ENCODE measurements around the gene TMEM229A. TPM values are rescaled to one million over a fixed set of nuclear protein-coding genes. Genes with fewer than 3 reads are reported as not detected.
"Not testable (repeated sequence)": the region's sequence is repeated elsewhere in the genome, so short reads cannot be mapped to it uniquely, and the experiment has no call there.

The TMEM229A gene
- polyA plus RNA-seq, result 3.7 TPM
- long read RNA-seq, donor 1, transcript TMEM229A-201 (1 exons, 2,108 nt), result major isoform, 7 of 7 reads
- long read RNA-seq, donor 1, partial matches to known transcripts, result 0 of 7 reads
- long read RNA-seq, donor 1, other reads (novel, unspliced or antisense), result 0 of 7 reads
- long read RNA-seq, donor 2, transcript TMEM229A-201 (1 exons, 2,108 nt), result major isoform, 23 of 23 reads
- long read RNA-seq, donor 2, partial matches to known transcripts, result 0 of 23 reads
- long read RNA-seq, donor 2, other reads (novel, unspliced or antisense), result 0 of 23 reads
- long read RNA-seq, donor 3, transcript TMEM229A-201 (1 exons, 2,108 nt), result major isoform, 29 of 29 reads
- long read RNA-seq, donor 3, partial matches to known transcripts, result 0 of 29 reads
- long read RNA-seq, donor 3, other reads (novel, unspliced or antisense), result 0 of 29 reads
- long read RNA-seq, donor 4, partial matches to known transcripts, result 0 of 2 reads
- long read RNA-seq, donor 4, other reads (novel, unspliced or antisense), result 0 of 2 reads
- long read RNA-seq, donor 5, partial matches to known transcripts, result 0 of 2 reads
- long read RNA-seq, donor 5, other reads (novel, unspliced or antisense), result 0 of 2 reads
- long read RNA-seq, donor 6, transcript TMEM229A-201 (1 exons, 2,108 nt), result major isoform, 7 of 7 reads
- long read RNA-seq, donor 6, partial matches to known transcripts, result 0 of 7 reads
- long read RNA-seq, donor 6, other reads (novel, unspliced or antisense), result 0 of 7 reads
- long read RNA-seq, donor 7, transcript TMEM229A-201 (1 exons, 2,108 nt), result major isoform, 10 of 10 reads
- long read RNA-seq, donor 7, partial matches to known transcripts, result 0 of 10 reads
- long read RNA-seq, donor 7, other reads (novel, unspliced or antisense), result 0 of 10 reads
- long read RNA-seq, donor 8, transcript TMEM229A-201 (1 exons, 2,108 nt), result major isoform, 19 of 24 reads
- long read RNA-seq, donor 8, partial matches to known transcripts, result 0 of 24 reads
- long read RNA-seq, donor 8, other reads (novel, unspliced or antisense), result 5 of 24 reads
- long read RNA-seq, donor 9, transcript TMEM229A-201 (1 exons, 2,108 nt), result major isoform, 13 of 13 reads
- long read RNA-seq, donor 9, partial matches to known transcripts, result 0 of 13 reads
- long read RNA-seq, donor 9, other reads (novel, unspliced or antisense), result 0 of 13 reads
- long read RNA-seq, donor 10, transcript TMEM229A-201 (1 exons, 2,108 nt), result major isoform, 7 of 7 reads
- long read RNA-seq, donor 10, partial matches to known transcripts, result 0 of 7 reads
- long read RNA-seq, donor 10, other reads (novel, unspliced or antisense), result 0 of 7 reads
- long read RNA-seq, donor 11, transcript TMEM229A-201 (1 exons, 2,108 nt), result major isoform, 6 of 6 reads
- long read RNA-seq, donor 11, partial matches to known transcripts, result 0 of 6 reads
- long read RNA-seq, donor 11, other reads (novel, unspliced or antisense), result 0 of 6 reads

DNA sequence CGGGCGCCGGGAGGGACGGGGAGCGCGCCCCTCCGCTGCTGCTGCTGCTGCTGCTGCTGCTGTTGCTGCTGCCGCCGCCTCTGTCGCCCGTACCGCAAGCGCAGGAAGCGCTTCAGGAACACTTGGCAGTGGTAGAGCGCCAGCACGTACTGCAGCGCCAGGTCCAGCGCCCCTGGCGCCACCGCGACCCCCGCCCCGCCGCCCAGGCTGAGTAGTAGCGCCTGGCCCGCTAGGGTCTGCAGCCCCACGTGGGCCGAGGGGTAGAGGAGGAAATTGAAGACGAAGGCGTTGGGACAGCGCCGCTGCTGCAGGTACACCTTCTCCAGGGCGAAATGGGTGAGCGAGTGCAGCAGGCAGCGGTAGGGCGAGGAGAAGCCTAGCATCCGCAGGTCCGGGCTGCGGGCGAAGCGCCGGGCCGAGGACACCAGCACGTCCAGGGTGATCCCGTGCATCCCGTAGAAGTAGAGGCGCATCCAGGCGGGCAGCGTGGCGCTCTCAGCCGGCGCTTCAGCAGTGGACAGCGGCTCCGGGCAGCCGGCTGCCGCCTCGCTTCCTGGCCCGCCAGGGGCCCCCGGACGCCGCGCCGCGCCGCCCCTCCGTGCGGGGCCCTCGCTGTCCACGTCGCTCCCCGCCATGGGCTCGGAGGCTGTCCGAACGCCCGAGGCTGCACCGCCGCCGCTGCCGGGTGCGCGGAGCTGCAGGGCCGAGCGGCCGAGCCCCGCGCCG lies at the start of gene TMEM229A:
Gene TMEM229A (minus strand): TSS at position 699 of the 726 bp plus-strand sequence. CDS start 64 bp downstream, at position 635.
- no peaks in the 10 kb centered on the region for H3K9me3 ChIP-seq (ENCODE audit: control insufficient read depth, low read depth, low read length)
- peak; percentile 40 to 80 for DNase-seq
- no peaks in the 10 kb centered on the region for H3K36me3 ChIP-seq (ENCODE audit: control insufficient read depth, insufficient read depth, low read length)
- H3K4me3 ChIP-seq (ENCODE audit: low read length), result peak within 1 kb of the TSS; percentile 86
- peaks cover 4% of the 10 kb centered on the region for H3K27me3 ChIP-seq (ENCODE audit: control insufficient read depth, insufficient read depth, low read length)
- peaks cover 13% of the 10 kb centered on the region for H3K4me1 ChIP-seq (ENCODE audit: control insufficient read depth, insufficient read depth, low read length)
- WGBS (ENCODE audit: insufficient coverage, low lambda C conversion rate), result no CpG with 5 or more reads among the region's 87 CpGs
- H3K27ac ChIP-seq (ENCODE audit: low read length), result peak within 1 kb of the TSS; percentile 90

DNA sequence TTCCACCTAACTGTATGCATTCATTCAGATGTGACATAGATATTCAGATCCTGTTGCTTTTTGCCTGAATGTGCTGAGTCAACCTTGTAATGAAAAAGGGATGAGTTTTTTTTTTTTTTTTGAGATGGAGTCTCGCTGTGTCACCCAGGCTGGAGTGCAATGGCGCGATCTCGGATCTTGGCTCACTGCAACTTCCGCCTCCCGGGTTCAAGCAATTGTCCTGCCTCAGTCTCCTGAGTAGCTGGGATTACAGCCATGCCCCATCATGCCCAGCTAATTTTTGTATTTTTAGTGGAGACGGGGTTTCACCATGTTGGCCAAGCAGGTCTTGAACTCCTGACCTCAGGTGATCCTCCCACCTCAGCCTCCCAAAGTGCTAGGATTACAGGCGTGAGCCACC lies 49.4 kb upstream of the TMEM229A start:
- 80% methylated on average over 1 of the region's 8 CpGs for WGBS (ENCODE audit: insufficient coverage, low lambda C conversion rate)
- H3K27me3 ChIP-seq (ENCODE audit: control insufficient read depth, insufficient read depth, low read length); H3K27ac ChIP-seq (ENCODE audit: low read length); H3K4me1 ChIP-seq (ENCODE audit: control insufficient read depth, insufficient read depth, low read length); H3K4me3 ChIP-seq (ENCODE audit: low read length); DNase-seq; H3K36me3 ChIP-seq (ENCODE audit: control insufficient read depth, insufficient read depth, low read length); H3K9me3 ChIP-seq (ENCODE audit: control insufficient read depth, low read depth, low read length): not testable (repeated sequence)

DNA sequence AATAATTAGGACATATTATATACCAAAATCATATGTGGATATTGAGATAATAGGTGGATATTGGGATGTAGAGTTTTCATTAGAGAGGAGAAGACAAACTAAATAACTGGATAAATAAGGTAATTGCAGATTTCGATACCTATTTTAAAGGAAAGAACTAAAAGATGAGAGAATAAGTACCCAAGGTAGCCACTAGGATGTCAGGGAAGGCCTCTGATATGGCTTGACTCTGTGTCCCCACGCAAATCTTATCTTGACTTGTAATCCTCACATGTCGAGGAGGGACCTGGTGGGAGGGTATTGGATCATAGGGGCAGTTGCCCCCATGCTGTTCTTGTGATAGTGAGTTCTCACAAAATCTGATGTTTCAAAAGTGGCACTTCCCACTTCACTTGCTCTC lies 44.7 kb upstream of the TMEM229A start:
- 100% methylated on average over 1 of the region's 3 CpGs for WGBS (ENCODE audit: insufficient coverage, low lambda C conversion rate)
- H3K9me3 ChIP-seq (ENCODE audit: control insufficient read depth, low read depth, low read length), result no peaks in the 10 kb centered on the region
- H3K36me3 ChIP-seq (ENCODE audit: control insufficient read depth, insufficient read depth, low read length), result no peaks in the 10 kb centered on the region
- H3K4me3 ChIP-seq (ENCODE audit: low read length), result no peak overlapping the region
- H3K4me1 ChIP-seq (ENCODE audit: control insufficient read depth, insufficient read depth, low read length), result peaks cover 17% of the 10 kb centered on the region
- H3K27me3 ChIP-seq (ENCODE audit: control insufficient read depth, insufficient read depth, low read length), result no peaks in the 10 kb centered on the region
- no peak overlapping the region for H3K27ac ChIP-seq (ENCODE audit: low read length)
- DNase-seq, result no peak

DNA sequence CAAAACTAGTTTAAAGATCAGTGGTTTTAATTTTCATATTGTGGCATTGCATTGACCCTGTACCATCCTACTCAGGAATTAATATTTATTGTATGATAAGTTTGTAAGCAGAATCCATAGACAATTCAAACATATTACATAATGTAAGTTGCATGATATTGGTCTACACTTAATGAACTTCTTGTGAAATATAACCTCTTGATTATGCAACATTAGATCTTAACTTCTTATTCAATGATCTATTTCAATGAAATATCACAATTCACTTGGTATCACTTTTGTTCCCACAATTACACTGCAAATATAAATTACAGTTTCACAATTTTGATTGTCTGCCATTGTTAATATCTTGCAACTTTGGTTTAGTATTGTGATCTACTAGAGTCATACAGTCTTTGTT lies 44.0 kb upstream of the TMEM229A start:
- H3K36me3 ChIP-seq (ENCODE audit: control insufficient read depth, insufficient read depth, low read length), result no peaks in the 10 kb centered on the region
- no peaks in the 10 kb centered on the region for H3K9me3 ChIP-seq (ENCODE audit: control insufficient read depth, low read depth, low read length)
- H3K27me3 ChIP-seq (ENCODE audit: control insufficient read depth, insufficient read depth, low read length), result no peaks in the 10 kb centered on the region
- H3K4me1 ChIP-seq (ENCODE audit: control insufficient read depth, insufficient read depth, low read length), result peaks cover 17% of the 10 kb centered on the region
- no peak overlapping the region for H3K27ac ChIP-seq (ENCODE audit: low read length)
- no peak for DNase-seq
- H3K4me3 ChIP-seq (ENCODE audit: low read length), result no peak overlapping the region

DNA sequence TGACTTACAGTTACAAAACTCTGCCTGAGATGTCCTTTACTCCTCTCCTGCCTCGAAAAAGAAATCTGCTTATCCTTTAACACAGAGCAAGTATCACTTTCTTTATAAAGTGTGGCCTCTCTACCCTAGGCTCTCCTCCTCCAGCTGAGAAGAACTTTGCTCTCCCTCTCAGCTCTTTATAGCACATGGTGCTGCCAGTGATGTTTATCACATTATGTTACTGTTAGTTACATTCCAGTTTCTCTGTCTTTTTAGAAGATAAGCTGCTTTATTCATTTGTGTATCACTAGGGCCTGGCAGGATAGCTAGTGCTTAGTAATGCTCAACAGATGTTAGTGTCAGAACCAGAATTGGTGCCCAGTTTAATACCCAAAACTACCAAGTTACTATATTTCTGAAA lies 41.1 kb upstream of the TMEM229A start:
- no peaks in the 10 kb centered on the region for H3K27me3 ChIP-seq (ENCODE audit: control insufficient read depth, insufficient read depth, low read length)
- peak overlapping the region; percentile 92 for H3K27ac ChIP-seq (ENCODE audit: low read length)
- peaks cover 17% of the 10 kb centered on the region for H3K4me1 ChIP-seq (ENCODE audit: control insufficient read depth, insufficient read depth, low read length)
- no peak overlapping the region for H3K4me3 ChIP-seq (ENCODE audit: low read length)
- DNase-seq, result peak; percentile 76 to 89
- H3K9me3 ChIP-seq (ENCODE audit: control insufficient read depth, low read depth, low read length), result no peaks in the 10 kb centered on the region
- no CpG with 5 or more reads among the region's 1 CpG for WGBS (ENCODE audit: insufficient coverage, low lambda C conversion rate)
- no peaks in the 10 kb centered on the region for H3K36me3 ChIP-seq (ENCODE audit: control insufficient read depth, insufficient read depth, low read length)

DNA sequence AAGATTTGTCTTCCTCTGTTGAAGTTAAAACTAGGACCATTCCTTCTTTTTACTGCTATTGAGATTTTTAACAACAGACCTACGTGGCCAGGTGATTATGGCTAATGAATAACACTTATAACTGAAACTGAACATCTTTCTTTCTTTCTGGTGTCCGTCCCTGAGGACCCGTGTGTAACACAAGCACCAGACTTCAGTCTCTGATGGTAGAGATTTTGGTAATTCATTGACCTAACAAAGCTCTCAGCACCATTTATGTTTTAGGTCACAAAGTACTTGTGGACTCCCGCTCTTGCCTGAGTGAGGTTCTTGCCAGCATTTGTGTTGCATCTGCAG lies 40.4 kb upstream of the TMEM229A start:
- Histone ChIP-seq H3K4me3 (ENCODE audit: low read length) (no peak overlapping the region), H3K27me3 (ENCODE audit: control insufficient read depth, insufficient read depth, low read length) (no peaks in the 10 kb centered on the region), H3K9me3 (ENCODE audit: control insufficient read depth, low read depth, low read length) (no peaks in the 10 kb centered on the region), H3K36me3 (ENCODE audit: control insufficient read depth, insufficient read depth, low read length) (no peaks in the 10 kb centered on the region), H3K27ac (ENCODE audit: low read length) (peak overlapping the region; percentile 92), H3K4me1 (ENCODE audit: control insufficient read depth, insufficient read depth, low read length) (peaks cover 17% of the 10 kb centered on the region)
- peak in 1 of 2 donors; percentile 55 for DNase-seq
- WGBS (ENCODE audit: insufficient coverage, low lambda C conversion rate), result no CpG with 5 or more reads among the region's 4 CpGs

DNA sequence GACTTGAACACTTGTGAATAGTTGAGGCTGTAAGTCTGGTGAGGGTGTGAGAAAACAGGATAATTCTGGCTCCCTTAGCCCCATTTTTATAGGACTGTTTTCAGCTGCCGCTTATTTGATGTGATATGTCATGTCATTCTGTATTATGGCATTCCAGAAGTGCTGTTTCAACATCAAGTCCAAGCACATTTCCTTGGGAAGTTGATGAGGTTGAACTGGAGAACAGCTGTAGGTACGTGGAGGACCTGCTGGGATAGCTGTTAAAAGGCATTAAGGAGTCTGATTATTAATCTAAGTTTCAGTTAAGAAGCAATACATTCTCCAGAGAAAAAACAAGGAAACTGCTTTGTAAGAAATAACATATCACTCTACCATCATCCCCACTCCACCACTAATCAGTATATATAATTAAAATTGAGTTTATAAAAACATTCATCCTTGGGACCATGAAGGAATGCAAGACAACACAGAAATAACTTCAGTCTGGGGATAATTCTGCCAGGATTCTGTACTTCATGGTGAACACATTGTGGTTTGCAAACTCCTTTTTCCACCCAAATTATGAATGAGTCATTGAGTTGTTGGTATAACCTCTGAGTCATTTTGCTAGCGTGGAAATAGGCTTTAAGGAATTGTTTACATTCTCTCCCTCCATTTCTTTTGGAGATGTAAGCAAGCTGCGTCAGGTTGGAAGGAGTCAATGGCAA lies 39.9 kb upstream of the TMEM229A start:
- peak in 1 of 2 donors; percentile 36 for DNase-seq
- Histone ChIP-seq H3K36me3 (ENCODE audit: control insufficient read depth, insufficient read depth, low read length) (no peaks in the 10 kb centered on the region), H3K27me3 (ENCODE audit: control insufficient read depth, insufficient read depth, low read length) (no peaks in the 10 kb centered on the region), H3K4me1 (ENCODE audit: control insufficient read depth, insufficient read depth, low read length) (peaks cover 17% of the 10 kb centered on the region), H3K9me3 (ENCODE audit: control insufficient read depth, low read depth, low read length) (no peaks in the 10 kb centered on the region), H3K4me3 (ENCODE audit: low read length) (no peak overlapping the region), H3K27ac (ENCODE audit: low read length) (peak overlapping the region; percentile 92)
- 83% methylated on average over 2 of the region's 4 CpGs for WGBS (ENCODE audit: insufficient coverage, low lambda C conversion rate)

DNA sequence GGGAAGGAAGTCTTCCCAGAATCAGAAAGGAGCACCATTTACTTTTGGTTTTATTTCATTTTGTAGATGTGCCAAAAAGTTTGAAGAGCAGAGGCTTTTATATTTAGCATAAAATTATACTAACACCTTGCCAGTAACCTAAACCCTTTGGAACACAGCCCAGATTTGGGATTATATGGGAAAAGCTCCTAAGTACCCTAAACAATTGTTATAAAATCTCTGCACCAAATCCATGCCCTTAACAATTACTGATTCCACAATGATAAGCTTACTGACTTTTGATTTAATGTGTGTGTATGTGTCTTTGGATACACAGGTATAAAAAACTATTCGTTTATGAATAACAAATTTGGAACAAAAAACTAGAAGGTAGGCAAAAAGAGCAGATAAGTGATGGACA lies 39.0 kb upstream of the TMEM229A start:
- Histone ChIP-seq H3K36me3 (ENCODE audit: control insufficient read depth, insufficient read depth, low read length) (no peaks in the 10 kb centered on the region), H3K4me3 (ENCODE audit: low read length) (no peak overlapping the region), H3K4me1 (ENCODE audit: control insufficient read depth, insufficient read depth, low read length) (peaks cover 17% of the 10 kb centered on the region), H3K27me3 (ENCODE audit: control insufficient read depth, insufficient read depth, low read length) (no peaks in the 10 kb centered on the region), H3K9me3 (ENCODE audit: control insufficient read depth, low read depth, low read length) (no peaks in the 10 kb centered on the region), H3K27ac (ENCODE audit: low read length) (no peak overlapping the region)
- no peak for DNase-seq
- WGBS (ENCODE audit: insufficient coverage, low lambda C conversion rate), result 89% methylated on average over 1 of the region's 1 CpG

DNA sequence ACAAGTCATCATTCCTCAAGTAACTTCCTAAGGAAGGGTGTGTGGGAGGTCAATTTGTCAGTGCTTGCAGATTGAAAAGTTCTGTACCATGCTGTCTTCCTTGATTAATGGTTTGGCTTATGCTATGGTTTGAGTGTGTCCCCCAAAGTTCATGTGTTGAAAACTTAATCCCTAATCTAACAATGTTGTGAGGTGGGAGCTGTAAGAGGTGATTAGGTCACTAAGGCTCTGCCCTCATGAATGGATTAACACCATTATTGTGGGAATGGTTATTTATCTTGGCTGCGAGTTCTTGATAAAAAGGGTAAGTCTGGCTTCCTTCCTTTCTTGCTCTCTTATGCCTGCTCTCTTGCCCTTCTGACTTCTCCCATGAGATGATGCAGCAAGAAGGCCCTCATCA lies 29.3 kb upstream of the TMEM229A start:
- Histone ChIP-seq H3K36me3 (ENCODE audit: control insufficient read depth, insufficient read depth, low read length) (no peaks in the 10 kb centered on the region), H3K4me3 (ENCODE audit: low read length) (no peak overlapping the region), H3K4me1 (ENCODE audit: control insufficient read depth, insufficient read depth, low read length) (peaks cover 5% of the 10 kb centered on the region), H3K27ac (ENCODE audit: low read length) (no peak overlapping the region), H3K27me3 (ENCODE audit: control insufficient read depth, insufficient read depth, low read length) (no peaks in the 10 kb centered on the region), H3K9me3 (ENCODE audit: control insufficient read depth, low read depth, low read length) (no peaks in the 10 kb centered on the region)
- WGBS (ENCODE audit: insufficient coverage, low lambda C conversion rate), result no CpG with 5 or more reads among the region's 1 CpG
- no peak for DNase-seq
